GM18520 (cell line): ENCODE measurements around the gene HCRTR1.

Experiments used
- ATAC-seq: cut with Tn5 transposase; IDR thresholded peaks from one replicate; pipeline ENCODE4 v1.9.1; 2021; ENCODE audit not compliant: unreplicated experiment

Gene HCRTR1

GRCh38 chr1:31625561-31626222, 8.2 kb downstream of the HCRTR1 start:
- ATAC-seq, result no peak

GRCh38 chr1:31626223-31627207, 9.0 kb downstream of the HCRTR1 start:
- no peak for ATAC-seq

GRCh38 chr1:31627301-31627929, 9.9 kb downstream of the HCRTR1 start:
- no peak for ATAC-seq

- ATAC-seq, result no peak
Observed at GRCh38 chr1:31627930-31628559, 10.6 kb downstream of the HCRTR1 start.

- no peak for ATAC-seq
Observed at GRCh38 chr1:31628931-31629556, 11.6 kb downstream of the HCRTR1 start.

- no peak for ATAC-seq
Observed at GRCh38 chr1:31632649-31633048, 15.2 kb downstream of the HCRTR1 start.

GRCh38 chr1:31633117-31633516, 15.6 kb downstream of the HCRTR1 start:
- no peak for ATAC-seq

- no peak for ATAC-seq
Observed at GRCh38 chr1:31637915-31638673, 20.6 kb downstream of the HCRTR1 start.

- no peak for ATAC-seq
Observed at GRCh38 chr1:31639543-31639942, 22.1 kb downstream of the HCRTR1 start.

- ATAC-seq, result no peak
Observed at GRCh38 chr1:31640179-31640578, 22.7 kb downstream of the HCRTR1 start.

GRCh38 chr1:31640964-31641363, 23.5 kb downstream of the HCRTR1 start:
- no peak for ATAC-seq

- ATAC-seq, result no peak
Observed at GRCh38 chr1:31642366-31642765, 24.9 kb downstream of the HCRTR1 start.

- no peak for ATAC-seq
Observed at GRCh38 chr1:31642897-31643296, 25.4 kb downstream of the HCRTR1 start.

GRCh38 chr1:31643976-31644559, 26.6 kb downstream of the HCRTR1 start:
- ATAC-seq, result no peak

- peak; percentile 66 for ATAC-seq
Observed at GRCh38 chr1:31644560-31645273, 27.2 kb downstream of the HCRTR1 start, which contains the start of gene PEF1. PEF1 (minus strand) TSS chr1:31644876; CDS start chr1:31644864, 12 bp downstream.

- ATAC-seq, result no peak
Observed at GRCh38 chr1:31645274-31645568, 27.7 kb downstream of the HCRTR1 start.

GRCh38 chr1:31646259-31646960, 28.9 kb downstream of the HCRTR1 start:
- no peak for ATAC-seq

- no peak for ATAC-seq
Observed at GRCh38 chr1:31647106-31647505, 29.6 kb downstream of the HCRTR1 start.
